ENCODE measurements around the gene AANAT. TPM values are rescaled to one million over a fixed set of nuclear protein-coding genes. Genes with fewer than 3 reads are reported as not detected.
"Not testable (repeated sequence)": the region's sequence is repeated elsewhere in the genome, so short reads cannot be mapped to it uniquely, and the experiment has no call there.

The AANAT gene
- total RNA-seq, 2 experiments from 2014 or later, result 0.36 TPM; not detected in 1

- H3K27me3 Mint-ChIP-seq, H3K4me3 Mint-ChIP-seq: not testable (repeated sequence)
These were observed 47.0 kb downstream of the AANAT start for GRCh38 chr17:76514355-76514754.

GRCh38 chr17:76515274-76515949 is 48.0 kb downstream of the AANAT start:
- H3K9me3 Mint-ChIP-seq, result no peaks in the 10 kb centered on the region
- H3K27me3 Mint-ChIP-seq, result no peaks in the 10 kb centered on the region
- DNase-seq, result peak; percentile 79
- peak overlapping the region; percentile 65 for H3K4me3 Mint-ChIP-seq
- peaks cover 34% of the 10 kb centered on the region for H3K4me1 Mint-ChIP-seq
- peak overlapping the region; percentile 91 for H3K27ac Mint-ChIP-seq
- H3K36me3 Mint-ChIP-seq, result no peaks in the 10 kb centered on the region

More at GRCh38 chr17:76514355-76514754, 47.0 kb downstream of the AANAT start:
- H3K36me3 Mint-ChIP-seq, H3K9me3 Mint-ChIP-seq, DNase-seq: not testable (repeated sequence)
- Mint-ChIP-seq H3K27ac (peak overlapping the region; percentile 91), H3K4me1 (peaks cover 32% of the 10 kb centered on the region)

- Mint-ChIP-seq H3K36me3 (no peaks in the 10 kb centered on the region), H3K27me3 (no peaks in the 10 kb centered on the region), H3K27ac (no peak overlapping the region), H3K9me3 (no peaks in the 10 kb centered on the region), H3K4me3 (no peak overlapping the region), H3K4me1 (peaks cover 34% of the 10 kb centered on the region)
- DNase-seq, result no peak
These were observed 50.2 kb downstream of the AANAT start for GRCh38 chr17:76517638-76518038.

GRCh38 chr17:76519048-76519966 is 51.9 kb downstream of the AANAT start:
- Mint-ChIP-seq H3K4me3 (no peak overlapping the region), H3K27me3 (no peaks in the 10 kb centered on the region), H3K4me1 (peaks cover 31% of the 10 kb centered on the region), H3K9me3 (no peaks in the 10 kb centered on the region), H3K36me3 (no peaks in the 10 kb centered on the region), H3K27ac (no peak overlapping the region)
- DNase-seq, result no peak

Other genes starting within 250 kb of the AANAT start
- 10 to 100 TPM; 30.4 to 34.7 TPM for gene RNF157, start 227.1 kb upstream of the AANAT start, total RNA-seq
- gene UBALD2, start 202.3 kb upstream of the AANAT start, total RNA-seq, result 100 to 1,000 TPM; 262 to 268 TPM
- 1 to 10 TPM in 1 of 2 experiments, under 1 TPM in 1; 0.87 to 1.6 TPM for gene QRICH2, start 159.3 kb upstream of the AANAT start, total RNA-seq
- 10 to 100 TPM; 30.9 to 31.3 TPM for gene PRPSAP1, start 113.7 kb upstream of the AANAT start, total RNA-seq
- gene SPHK1, start 83.0 kb upstream of the AANAT start, total RNA-seq, result 10 to 100 TPM; 10.9 to 12.0 TPM
- gene UBE2O, start 14.5 kb upstream of the AANAT start, total RNA-seq, result 10 to 100 TPM; 37.7 to 38.4 TPM
- gene RHBDF2, start 33.8 kb downstream of the AANAT start, total RNA-seq, result 10 to 100 TPM; 20.7 to 22.2 TPM
- under 1 TPM; 0.33 to 0.62 TPM for gene CYGB, start 70.1 kb downstream of the AANAT start, total RNA-seq
- gene PRCD, start 72.4 kb downstream of the AANAT start, total RNA-seq, result under 1 TPM; 0.36 to 0.66 TPM
- not detected for gene ST6GALNAC2, start 118.3 kb downstream of the AANAT start, total RNA-seq
- not detected for gene ST6GALNAC1, start 176.2 kb downstream of the AANAT start, total RNA-seq
- 10 to 100 TPM; 13.7 to 14.8 TPM for gene MXRA7, start 243.4 kb downstream of the AANAT start, total RNA-seq

Data from activated naive CD8-positive, alpha-beta T cell treated with anti-CD3 and anti-CD28 coated beads for 36 hours (primary cell).